SU-DHL-6 (cell line): ENCODE data around the gene RBM27.

Experiments
- CTCF ChIP-seq: fragments of 200-600 bp; sonication (generic); IDR thresholded peaks from one replicate; pipeline ENCODE4 v1.5.1; 2017; ENCODE audit warnings: antibody characterized with exemption, mild to moderate bottlenecking, low read length, moderate library complexity; ENCODE audit not compliant: insufficient read depth, poor library complexity, severe bottlenecking
- EZH2phosphoT487 ChIP-seq: fragments of 200-600 bp; sonication (generic), shearing (Covaris generic); conservative IDR thresholded peaks from 2 replicates; pipeline ENCODE4 v1.6.1; 2018; ENCODE audit warnings: mild to moderate bottlenecking, antibody characterized with exemption, low read length, moderate library complexity, mixed read lengths

DNA sequence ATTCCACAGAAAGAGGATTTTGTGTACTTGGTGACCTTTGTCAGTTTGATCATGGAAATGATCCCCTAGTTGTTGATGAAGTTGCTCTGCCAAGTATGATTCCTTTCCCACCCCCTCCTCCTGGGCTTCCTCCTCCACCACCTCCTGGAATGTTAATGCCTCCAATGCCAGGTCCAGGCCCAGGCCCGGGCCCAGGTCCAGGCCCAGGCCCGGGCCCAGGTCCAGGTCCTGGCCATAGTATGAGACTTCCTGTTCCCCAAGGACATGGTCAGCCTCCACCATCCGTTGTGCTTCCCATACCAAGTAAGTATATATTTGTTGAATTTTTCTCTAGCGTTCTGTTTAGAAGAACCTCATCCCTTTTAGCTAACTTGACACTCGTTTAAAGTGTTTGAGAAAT lies 30.0 kb downstream of the RBM27 start:
- no peak for TF ChIP-seq CTCF
- TF ChIP-seq EZH2phosphoT487, result no peak
